BE2C (cell line): ENCODE results near the gene PPIL6.

ENCODE experiments used
- DNase-seq: peaks from one replicate; pipeline ENCODE4 v3.0.0-alpha.2; 2020
- H3K27me3 ChIP-seq: fragments of 250-450 bp; sonication (Bioruptor Pico); 2 replicates; pipeline ENCODE4 v1.5.1; 2020; ENCODE audit warnings: mild to moderate bottlenecking
- H3K36me3 ChIP-seq: fragments of 250-450 bp; sonication (Bioruptor Pico); 2 replicates; pipeline ENCODE4 v1.5.1; 2020; ENCODE audit warnings: mild to moderate bottlenecking
- H3K4me1 ChIP-seq: fragments of 250-450 bp; sonication (Bioruptor Pico); 2 replicates; pipeline ENCODE4 v1.5.1; 2020
- H3K4me3 ChIP-seq: 2 replicates; pipeline ENCODE4 v1.5.1; 2011; ENCODE audit warnings: low read depth, low read length
- H3K9me3 ChIP-seq: fragments of 250-450 bp; sonication (Bioruptor Pico); 2 replicates; pipeline ENCODE4 v1.5.1; 2020
- TF ChIP-seq, protein P1 (sequence below): IDR thresholded peaks from 2 replicates; pipeline ENCODE4 v1.5.1; 2012; ENCODE audit warnings: mild to moderate bottlenecking, low read depth, low read length

Gene PPIL6

DNA sequence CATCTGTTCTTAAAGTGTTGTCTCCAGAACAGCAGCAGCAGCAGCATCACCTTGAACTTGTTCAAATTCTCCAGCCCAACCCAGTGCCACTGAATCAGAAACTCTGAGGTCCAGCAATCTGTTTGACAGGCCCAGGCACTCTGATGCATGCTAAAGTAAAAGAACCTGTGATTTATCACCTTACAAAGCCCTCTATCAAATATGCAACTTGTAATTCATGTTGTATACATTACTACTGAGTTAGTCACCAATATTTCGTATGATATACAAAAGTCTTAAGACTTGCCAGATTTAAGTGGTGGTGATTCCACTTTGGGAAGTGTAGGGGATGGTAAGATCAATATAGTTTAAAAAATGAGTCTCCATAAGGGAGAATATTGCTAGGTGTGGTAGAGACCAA, 52.2 kb downstream of the PPIL6 start:
- no peaks in the 10 kb centered on the region for H3K36me3 ChIP-seq
- TF ChIP-seq, protein P1, sequence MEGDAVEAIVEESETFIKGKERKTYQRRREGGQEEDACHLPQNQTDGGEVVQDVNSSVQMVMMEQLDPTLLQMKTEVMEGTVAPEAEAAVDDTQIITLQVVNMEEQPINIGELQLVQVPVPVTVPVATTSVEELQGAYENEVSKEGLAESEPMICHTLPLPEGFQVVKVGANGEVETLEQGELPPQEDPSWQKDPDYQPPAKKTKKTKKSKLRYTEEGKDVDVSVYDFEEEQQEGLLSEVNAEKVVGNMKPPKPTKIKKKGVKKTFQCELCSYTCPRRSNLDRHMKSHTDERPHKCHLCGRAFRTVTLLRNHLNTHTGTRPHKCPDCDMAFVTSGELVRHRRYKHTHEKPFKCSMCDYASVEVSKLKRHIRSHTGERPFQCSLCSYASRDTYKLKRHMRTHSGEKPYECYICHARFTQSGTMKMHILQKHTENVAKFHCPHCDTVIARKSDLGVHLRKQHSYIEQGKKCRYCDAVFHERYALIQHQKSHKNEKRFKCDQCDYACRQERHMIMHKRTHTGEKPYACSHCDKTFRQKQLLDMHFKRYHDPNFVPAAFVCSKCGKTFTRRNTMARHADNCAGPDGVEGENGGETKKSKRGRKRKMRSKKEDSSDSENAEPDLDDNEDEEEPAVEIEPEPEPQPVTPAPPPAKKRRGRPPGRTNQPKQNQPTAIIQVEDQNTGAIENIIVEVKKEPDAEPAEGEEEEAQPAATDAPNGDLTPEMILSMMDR = no peak
- H3K27me3 ChIP-seq = no peaks in the 10 kb centered on the region
- H3K9me3 ChIP-seq = no peaks in the 10 kb centered on the region
- no peak for DNase-seq
- H3K4me3 ChIP-seq = no peak overlapping the region
- H3K4me1 ChIP-seq = peaks cover 4% of the 10 kb centered on the region; the same call in 1 of the 2 replicates

DNA sequence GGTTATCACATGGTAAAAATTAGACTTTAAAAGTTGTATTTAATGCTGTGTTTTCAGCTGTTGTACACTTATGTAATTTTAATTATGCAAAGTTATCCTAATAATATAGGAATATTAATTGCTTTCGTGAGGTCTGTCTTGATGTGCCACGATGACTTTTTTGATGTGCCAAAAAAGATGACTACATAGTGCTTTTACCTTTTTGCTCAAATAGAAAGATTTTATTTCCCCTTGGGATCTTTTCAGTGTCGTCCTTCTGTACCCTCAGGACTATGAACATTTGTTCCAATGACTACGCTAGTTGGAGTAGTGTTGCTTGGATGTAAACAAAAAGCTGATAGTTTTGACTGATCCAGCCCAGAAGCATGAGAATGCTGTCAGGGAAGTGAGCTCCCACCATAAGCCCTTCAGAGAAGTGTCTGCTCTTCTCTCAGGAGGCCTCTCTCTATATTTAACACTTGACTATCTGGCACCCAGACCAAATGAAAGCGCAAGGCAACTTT, 56.9 kb downstream of the PPIL6 start:
- no peaks in the 10 kb centered on the region for H3K9me3 ChIP-seq
- peak overlapping the region; percentile 73 for H3K4me3 ChIP-seq
- TF ChIP-seq, protein P1 = no peak
- DNase-seq = no peak
- no peaks in the 10 kb centered on the region for H3K4me1 ChIP-seq
- no peaks in the 10 kb centered on the region for H3K27me3 ChIP-seq
- no peaks in the 10 kb centered on the region; the same call in 1 of the 2 replicates for H3K36me3 ChIP-seq

DNA sequence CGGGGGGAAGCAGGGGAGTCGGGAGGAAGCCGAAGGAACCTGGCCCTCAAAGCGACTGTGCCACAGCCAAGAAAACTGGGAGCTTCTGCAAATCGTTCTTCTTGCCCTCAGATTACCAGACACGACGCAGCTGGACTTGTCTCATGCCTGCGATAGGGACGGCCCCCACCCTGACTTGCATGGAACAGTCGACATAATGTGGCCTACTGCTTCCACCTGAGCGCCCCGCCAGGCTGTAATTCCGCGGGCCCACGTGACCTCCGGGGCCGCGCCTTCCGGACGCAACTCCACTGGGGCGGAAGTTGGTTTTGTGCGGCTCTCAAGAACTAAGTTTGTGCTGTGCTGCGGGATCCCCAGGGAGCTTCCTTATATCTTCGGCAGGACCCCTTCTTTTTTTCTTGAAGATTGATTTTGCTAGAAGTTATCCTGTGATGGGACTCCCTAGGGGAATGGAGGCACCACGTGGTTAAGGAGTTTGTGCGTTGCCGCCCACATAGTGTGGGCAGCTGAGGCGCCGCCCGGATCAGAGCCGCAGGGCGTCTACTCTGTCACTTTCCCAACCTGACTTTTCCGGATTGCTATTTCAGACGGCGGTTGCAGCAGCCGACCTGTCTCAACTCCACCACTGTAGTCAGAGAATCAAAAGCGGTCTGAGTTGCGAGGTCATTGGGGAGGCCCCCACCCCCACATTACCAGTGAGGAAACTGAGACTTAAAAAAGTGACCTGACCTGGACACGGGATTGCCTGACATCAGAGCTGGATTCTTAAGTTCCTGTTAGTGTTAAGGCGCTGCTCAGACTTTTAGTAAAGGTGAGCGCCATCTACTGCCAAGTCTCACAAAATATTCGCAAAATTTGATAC, 57.6 kb downstream of the PPIL6 start:
- no peaks in the 10 kb centered on the region for H3K4me1 ChIP-seq
- no peaks in the 10 kb centered on the region for H3K27me3 ChIP-seq
- peaks cover 2% of the 10 kb centered on the region; the same call in 1 of the 2 replicates for H3K36me3 ChIP-seq
- H3K9me3 ChIP-seq = no peaks in the 10 kb centered on the region
- TF ChIP-seq, protein P1 = peak; percentile 69
- peak; percentile 93 for DNase-seq
- peak overlapping the region; percentile 73 for H3K4me3 ChIP-seq

DNA sequence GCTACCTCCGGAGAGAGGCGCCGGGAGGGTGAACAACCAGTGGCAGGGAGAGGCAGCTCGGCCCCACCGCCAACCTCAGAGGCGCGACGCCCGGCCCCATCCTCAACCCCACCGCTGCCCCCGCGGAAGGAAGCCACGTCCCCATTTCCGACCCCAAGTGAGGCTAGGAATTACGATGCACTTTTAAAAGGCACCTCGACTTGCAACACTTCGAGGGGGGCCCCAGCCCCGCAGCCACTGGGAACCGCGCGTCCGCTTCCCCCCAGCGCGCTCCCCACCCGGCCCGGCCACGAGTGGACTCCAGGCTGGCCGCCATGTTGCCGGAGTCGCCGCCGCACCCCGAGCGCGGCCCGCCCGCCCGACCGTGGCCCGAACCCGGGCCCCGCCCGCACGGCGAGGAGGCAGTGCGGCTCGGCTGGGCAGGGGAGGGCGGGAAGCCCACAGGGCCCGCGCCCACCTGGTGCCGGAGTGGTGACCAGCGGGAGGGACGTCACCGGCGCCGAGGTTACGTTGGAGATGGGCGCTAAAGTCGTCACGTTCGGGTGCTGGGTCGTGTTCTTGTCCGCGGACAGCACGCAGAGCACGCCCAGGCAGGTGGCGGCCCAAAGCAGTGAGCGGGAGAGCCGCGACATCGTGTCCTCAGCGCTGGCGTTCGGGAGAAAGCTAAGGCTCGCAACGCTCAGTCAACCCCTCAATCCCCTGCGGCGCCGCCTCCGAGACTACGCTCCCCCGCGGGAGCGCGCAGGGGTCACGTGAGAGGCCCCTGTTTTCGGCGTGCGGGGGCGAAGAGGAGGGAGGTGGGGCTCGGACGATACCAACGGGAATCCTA, 58.5 kb downstream of the PPIL6 start, which contains the start of gene CD164:
TSS of gene CD164 (minus strand) at position 721 of the 829 bp plus-strand sequence. CDS start at position 632, 89 bp downstream.
- H3K27me3 ChIP-seq = no peaks in the 10 kb centered on the region
- TF ChIP-seq, protein P1 = no peak
- no peaks in the 10 kb centered on the region for H3K4me1 ChIP-seq
- H3K36me3 ChIP-seq = peaks cover 7% of the 10 kb centered on the region
- H3K9me3 ChIP-seq = no peaks in the 10 kb centered on the region
- DNase-seq = peak; percentile 94
- peak within 1 kb of the TSS; percentile 73 for H3K4me3 ChIP-seq

DNA sequence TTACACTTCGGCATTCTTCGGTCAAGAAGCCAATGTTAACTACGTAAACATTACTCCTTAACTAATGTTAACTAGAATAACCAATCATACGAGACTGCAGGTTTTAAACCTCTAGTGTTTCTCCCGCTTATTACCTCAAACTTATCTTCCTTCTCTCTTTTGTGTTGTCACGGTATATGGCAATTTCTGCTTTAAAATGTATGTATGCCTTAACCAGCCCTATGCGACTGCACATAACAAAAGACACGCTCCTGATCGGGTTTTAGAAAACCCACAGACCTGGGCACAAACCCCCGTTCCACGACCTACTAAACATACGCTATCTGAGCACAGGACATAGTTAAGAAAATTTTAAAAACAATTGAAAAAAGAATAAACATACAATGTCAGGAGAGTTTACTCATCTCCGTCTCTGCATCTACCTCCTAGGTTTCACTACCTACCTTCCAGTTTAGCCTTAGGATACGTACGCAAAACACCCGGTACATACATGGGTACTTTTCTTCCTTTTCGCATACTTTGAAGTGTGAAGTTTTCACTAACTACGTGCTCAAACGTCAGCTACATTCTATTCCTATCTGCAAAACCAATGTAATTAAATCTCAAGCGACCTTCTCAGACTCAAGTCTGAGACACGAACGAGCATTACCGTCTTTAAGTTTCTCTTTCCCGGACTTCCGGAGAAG, 59.2 kb downstream of the PPIL6 start:
- H3K4me3 ChIP-seq = peak overlapping the region; percentile 73
- TF ChIP-seq, protein P1 = no peak
- no peak for DNase-seq
- no peaks in the 10 kb centered on the region for H3K4me1 ChIP-seq
- no peaks in the 10 kb centered on the region for H3K27me3 ChIP-seq
- H3K36me3 ChIP-seq = peaks cover 13% of the 10 kb centered on the region
- H3K9me3 ChIP-seq = no peaks in the 10 kb centered on the region
